Activated T-helper 17 cell treated with anti-CD3 and anti-CD28 coated beads, Interleukin-2, amount 50 U/mL, for 72 hours (primary cell): Measurements from ENCODE around the gene RHBDL3. TPM values are rescaled to one million over a fixed set of nuclear protein-coding genes. Genes with fewer than 3 reads are reported as not detected.

Source experiments
- ATAC-seq: fragments of 150-1000 bp; cut with Tn5 transposase; replicated peaks from 2 replicates; pipeline ENCODE4 v1.10.0; 2021; ENCODE audit warnings: mild to moderate bottlenecking, moderate library complexity
- H3K27ac Mint-ChIP-seq: one replicate; pipeline ENCODE4 v1.8.0; 2022; ENCODE audit warnings: mixed read lengths
- H3K27me3 Mint-ChIP-seq: one replicate; pipeline ENCODE4 v1.8.0; 2022; ENCODE audit warnings: mixed read lengths
- H3K36me3 Mint-ChIP-seq: one replicate; pipeline ENCODE4 v1.8.0; 2022; ENCODE audit warnings: low read depth, mild to moderate bottlenecking, mixed read lengths
- H3K4me1 Mint-ChIP-seq: one replicate; pipeline ENCODE4 v1.8.0; 2022; ENCODE audit warnings: mixed read lengths
- H3K4me3 Mint-ChIP-seq: one replicate; pipeline ENCODE4 v1.8.0; 2022; ENCODE audit warnings: mild to moderate bottlenecking, mixed read lengths
- H3K9me3 Mint-ChIP-seq: one replicate; pipeline ENCODE4 v1.8.0; 2022; ENCODE audit warnings: mixed read lengths
- total RNA-seq, 2 donors: library from RNA; stranded (reverse); gene quantifications; one replicate each; pipeline ENCODE4 v1.2.3, GENCODE V29; 2022

RHBDL3 gene
- total RNA-seq, 2 donors from 2014 or later: 0.13 TPM; not detected in 1

DNA sequence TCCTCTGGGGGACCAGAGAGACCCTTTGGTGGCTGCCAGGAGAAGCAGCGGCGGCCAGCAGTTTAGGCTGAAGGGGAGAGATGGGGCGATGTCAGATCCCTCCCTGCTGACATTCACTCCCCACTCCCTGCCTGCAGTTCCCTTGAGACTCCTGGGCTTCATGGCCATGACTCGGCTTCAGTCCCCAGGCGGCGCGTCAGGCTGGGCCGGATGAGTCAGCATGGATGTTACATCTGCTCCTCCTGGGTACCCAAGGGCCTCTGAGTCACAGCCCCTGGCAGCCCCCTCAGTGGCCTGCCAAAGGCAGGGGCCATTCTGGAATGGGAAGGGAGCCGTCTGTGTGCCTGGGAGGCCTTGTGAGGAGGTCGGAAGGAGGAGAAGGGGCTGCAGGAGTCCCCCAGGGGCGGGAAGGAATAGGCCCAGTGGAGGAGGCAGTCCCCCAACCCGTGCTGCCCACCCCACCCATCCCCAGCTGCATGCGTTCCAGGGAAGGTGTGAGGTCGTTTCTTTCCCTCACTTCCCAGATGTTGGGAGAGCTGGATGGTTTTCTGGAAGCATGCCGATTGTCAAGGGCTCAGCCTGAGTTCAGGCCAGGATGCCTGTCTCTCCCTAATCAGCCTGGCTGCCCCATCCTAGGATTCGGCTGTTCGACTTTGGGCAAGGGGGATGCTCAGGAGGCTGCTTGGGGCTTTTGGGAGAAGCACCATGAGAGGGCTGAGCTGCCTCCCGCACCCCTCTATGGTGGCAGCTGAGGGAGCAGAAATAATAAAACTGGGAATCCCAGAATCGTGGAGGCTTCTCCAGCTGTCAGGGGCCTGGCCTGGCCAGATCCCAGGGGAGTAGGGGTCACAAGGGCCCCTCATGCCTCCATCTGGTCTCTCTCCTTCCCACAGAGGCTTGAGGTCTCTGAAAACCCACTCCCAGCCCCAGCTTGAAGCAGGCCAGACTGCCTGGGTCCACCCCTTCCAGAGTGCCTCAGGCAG is 9.7 kb downstream of the RHBDL3 start:
- H3K4me3 Mint-ChIP-seq: no peak overlapping the region
- no peaks in the 10 kb centered on the region for H3K9me3 Mint-ChIP-seq
- no peaks in the 10 kb centered on the region for H3K36me3 Mint-ChIP-seq
- H3K4me1 Mint-ChIP-seq: no peaks in the 10 kb centered on the region
- H3K27ac Mint-ChIP-seq: no peak overlapping the region
- peaks cover 14% of the 10 kb centered on the region for H3K27me3 Mint-ChIP-seq
- ATAC-seq: no peak

GRCh38 chr17:32276171-32276601 is 10.6 kb downstream of the RHBDL3 start:
- Mint-ChIP-seq H3K4me1 (no peaks in the 10 kb centered on the region), H3K4me3 (no peak overlapping the region), H3K36me3 (no peaks in the 10 kb centered on the region), H3K27me3 (peaks cover 8% of the 10 kb centered on the region), H3K9me3 (no peaks in the 10 kb centered on the region), H3K27ac (no peak overlapping the region)
- no peak for ATAC-seq

GRCh38 chr17:32277284-32277683 is 11.7 kb downstream of the RHBDL3 start:
- Mint-ChIP-seq H3K36me3 (no peaks in the 10 kb centered on the region), H3K27ac (no peak overlapping the region), H3K4me1 (no peaks in the 10 kb centered on the region), H3K27me3 (no peaks in the 10 kb centered on the region), H3K9me3 (no peaks in the 10 kb centered on the region), H3K4me3 (no peak overlapping the region)
- ATAC-seq: no peak

- ATAC-seq: no peak
- Mint-ChIP-seq H3K9me3 (no peaks in the 10 kb centered on the region), H3K36me3 (no peaks in the 10 kb centered on the region)
Measured at GRCh38 chr17:32278815-32279214, 13.2 kb downstream of the RHBDL3 start.

DNA sequence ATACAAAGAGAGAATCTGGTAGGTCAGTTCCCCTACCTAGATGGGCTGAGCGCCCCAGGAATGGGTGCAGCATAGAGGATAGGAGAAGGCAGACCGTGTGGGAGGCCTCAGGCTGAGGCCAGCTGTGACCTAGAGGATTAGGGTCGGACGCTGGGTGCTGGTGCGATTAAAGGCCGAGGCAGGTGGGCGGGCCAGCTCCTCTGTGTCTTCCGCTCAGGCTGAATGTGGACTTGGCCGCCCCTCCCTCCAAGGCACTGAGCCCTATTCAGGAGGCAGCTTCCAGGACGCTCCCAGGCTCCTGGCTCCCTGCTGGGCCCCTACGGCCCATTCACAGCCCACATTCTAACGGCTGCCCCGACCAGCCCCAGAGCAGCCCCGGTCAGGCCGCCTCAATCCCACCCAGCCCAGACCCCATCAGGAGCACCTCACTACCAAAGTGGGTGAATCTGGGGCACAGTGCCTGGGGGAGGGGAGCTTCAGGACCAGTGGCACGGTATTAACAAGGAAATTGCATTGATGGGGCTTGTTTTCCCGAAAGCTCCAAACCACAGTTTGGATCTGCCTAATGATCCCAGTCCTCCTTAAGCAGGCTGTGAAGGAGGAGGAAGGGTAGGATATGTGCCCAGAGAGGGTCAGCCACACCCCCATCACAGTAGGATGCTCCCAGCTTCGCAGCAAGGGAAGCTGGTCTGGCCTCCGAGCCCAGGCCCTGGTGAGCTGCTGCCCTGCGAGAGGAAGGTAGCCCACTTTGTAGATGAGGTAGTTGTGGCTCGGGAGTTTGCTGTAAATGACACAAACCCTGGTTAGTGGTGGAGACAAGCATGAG is 14.5 kb downstream of the RHBDL3 start:
- H3K9me3 Mint-ChIP-seq: no peaks in the 10 kb centered on the region
- no peaks in the 10 kb centered on the region for H3K4me1 Mint-ChIP-seq
- no peak overlapping the region for H3K27ac Mint-ChIP-seq
- H3K27me3 Mint-ChIP-seq: peaks cover 3% of the 10 kb centered on the region
- H3K36me3 Mint-ChIP-seq: no peaks in the 10 kb centered on the region
- ATAC-seq: no peak
- H3K4me3 Mint-ChIP-seq: no peak overlapping the region

More at GRCh38 chr17:32278815-32279214, 13.2 kb downstream of the RHBDL3 start:
- H3K4me3 Mint-ChIP-seq: no peak overlapping the region
- H3K27me3 Mint-ChIP-seq: peaks cover 3% of the 10 kb centered on the region
- no peak overlapping the region for H3K27ac Mint-ChIP-seq
- no peaks in the 10 kb centered on the region for H3K4me1 Mint-ChIP-seq

GRCh38 chr17:32281011-32281451 is 15.4 kb downstream of the RHBDL3 start:
- Mint-ChIP-seq H3K4me1 (no peaks in the 10 kb centered on the region), H3K4me3 (no peak overlapping the region), H3K27ac (no peak overlapping the region), H3K27me3 (peaks cover 3% of the 10 kb centered on the region), H3K36me3 (no peaks in the 10 kb centered on the region), H3K9me3 (no peaks in the 10 kb centered on the region)
- no peak for ATAC-seq

GRCh38 chr17:32283745-32284201 is 18.1 kb downstream of the RHBDL3 start:
- no peaks in the 10 kb centered on the region for H3K9me3 Mint-ChIP-seq
- H3K4me3 Mint-ChIP-seq: no peak overlapping the region
- no peak for ATAC-seq
- no peaks in the 10 kb centered on the region for H3K4me1 Mint-ChIP-seq
- no peak overlapping the region for H3K27ac Mint-ChIP-seq
- H3K36me3 Mint-ChIP-seq: no peaks in the 10 kb centered on the region
- H3K27me3 Mint-ChIP-seq: peaks cover 3% of the 10 kb centered on the region

DNA sequence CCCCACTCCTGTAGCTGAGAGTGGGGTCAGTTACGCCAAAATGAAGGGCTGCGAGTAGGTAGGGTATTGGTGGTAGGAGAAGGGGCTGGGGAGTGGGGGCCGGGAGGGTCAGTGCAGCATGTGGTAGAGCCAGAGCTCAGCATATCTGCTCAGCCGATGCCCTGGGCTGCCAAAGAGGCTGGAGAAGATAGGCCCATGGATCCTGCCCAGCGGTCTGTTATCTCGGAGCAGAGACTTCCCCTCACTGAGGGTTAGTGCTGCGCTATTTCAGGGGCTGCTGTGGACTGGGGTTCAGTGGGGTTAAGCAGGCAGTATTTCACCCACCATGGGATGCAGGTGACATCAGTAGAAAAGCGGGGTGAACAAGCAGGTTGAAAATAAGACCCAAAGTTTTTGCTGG is 19.7 kb downstream of the RHBDL3 start:
- Mint-ChIP-seq H3K4me3 (no peak overlapping the region), H3K27me3 (peaks cover 3% of the 10 kb centered on the region), H3K9me3 (no peaks in the 10 kb centered on the region), H3K4me1 (no peaks in the 10 kb centered on the region), H3K36me3 (no peaks in the 10 kb centered on the region), H3K27ac (no peak overlapping the region)
- no peak for ATAC-seq

DNA sequence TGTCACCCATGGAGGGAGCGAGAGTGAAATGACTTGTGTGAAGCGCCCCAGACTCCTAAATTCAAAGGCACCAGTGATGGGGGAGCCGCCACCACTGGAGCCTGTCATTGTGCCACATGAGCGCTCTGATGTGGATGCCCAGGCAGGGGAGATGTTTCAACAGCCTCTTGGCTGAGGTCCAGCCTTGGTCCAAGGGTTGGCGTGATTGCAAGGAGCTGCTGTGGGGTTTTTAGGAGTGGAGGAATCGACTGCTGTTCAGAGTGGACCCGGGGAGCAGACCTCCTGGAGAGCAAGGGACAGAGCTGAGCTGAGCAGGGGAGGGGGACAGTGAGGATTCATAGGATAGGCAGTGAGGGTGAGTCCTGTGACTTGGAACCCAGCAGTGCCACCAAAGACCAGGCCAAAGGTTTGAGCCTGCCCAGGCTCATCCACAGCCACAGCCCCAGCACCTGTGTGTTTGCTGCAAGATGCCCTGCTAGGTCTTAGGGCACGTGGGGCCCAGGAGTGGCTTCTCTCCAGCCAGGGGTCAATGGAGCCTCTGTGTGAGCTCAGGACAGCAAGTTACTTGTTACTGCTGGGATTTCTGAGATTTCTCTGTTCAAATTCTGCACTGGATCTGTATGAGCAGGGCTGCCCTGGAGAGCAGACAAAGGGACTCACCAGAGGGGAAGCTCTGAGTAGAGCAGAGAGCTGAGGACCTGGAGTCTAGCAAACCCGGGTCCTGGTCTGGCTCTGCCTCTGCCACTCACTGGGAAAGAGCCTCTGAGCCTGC is 20.3 kb downstream of the RHBDL3 start:
- Mint-ChIP-seq H3K4me1 (no peaks in the 10 kb centered on the region), H3K4me3 (no peak overlapping the region), H3K27ac (no peak overlapping the region), H3K9me3 (no peaks in the 10 kb centered on the region), H3K36me3 (no peaks in the 10 kb centered on the region), H3K27me3 (peaks cover 3% of the 10 kb centered on the region)
- ATAC-seq: no peak

DNA sequence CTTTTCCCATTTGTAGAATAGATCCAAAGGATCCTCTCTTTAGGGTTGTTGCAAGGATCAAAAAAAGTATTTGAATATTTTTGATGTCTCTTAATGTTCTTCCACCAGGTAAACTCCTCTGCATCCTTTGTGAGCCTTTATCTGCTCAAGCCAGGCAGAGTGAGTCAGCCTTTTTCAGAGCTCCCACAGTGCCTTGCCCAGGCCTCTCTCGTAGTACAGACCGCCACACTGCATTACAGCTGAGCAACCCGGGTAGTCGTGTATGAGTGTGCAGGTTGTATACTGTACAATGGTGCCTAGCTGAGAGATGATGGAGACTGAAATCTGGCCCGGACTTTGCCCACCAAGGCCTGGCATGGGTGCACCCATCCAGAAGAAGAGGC is 20.9 kb downstream of the RHBDL3 start:
- Mint-ChIP-seq H3K9me3 (no peaks in the 10 kb centered on the region), H3K27me3 (peaks cover 3% of the 10 kb centered on the region), H3K4me1 (no peaks in the 10 kb centered on the region), H3K36me3 (no peaks in the 10 kb centered on the region), H3K27ac (no peak overlapping the region), H3K4me3 (no peak overlapping the region)
- ATAC-seq: peak; percentile 37

DNA sequence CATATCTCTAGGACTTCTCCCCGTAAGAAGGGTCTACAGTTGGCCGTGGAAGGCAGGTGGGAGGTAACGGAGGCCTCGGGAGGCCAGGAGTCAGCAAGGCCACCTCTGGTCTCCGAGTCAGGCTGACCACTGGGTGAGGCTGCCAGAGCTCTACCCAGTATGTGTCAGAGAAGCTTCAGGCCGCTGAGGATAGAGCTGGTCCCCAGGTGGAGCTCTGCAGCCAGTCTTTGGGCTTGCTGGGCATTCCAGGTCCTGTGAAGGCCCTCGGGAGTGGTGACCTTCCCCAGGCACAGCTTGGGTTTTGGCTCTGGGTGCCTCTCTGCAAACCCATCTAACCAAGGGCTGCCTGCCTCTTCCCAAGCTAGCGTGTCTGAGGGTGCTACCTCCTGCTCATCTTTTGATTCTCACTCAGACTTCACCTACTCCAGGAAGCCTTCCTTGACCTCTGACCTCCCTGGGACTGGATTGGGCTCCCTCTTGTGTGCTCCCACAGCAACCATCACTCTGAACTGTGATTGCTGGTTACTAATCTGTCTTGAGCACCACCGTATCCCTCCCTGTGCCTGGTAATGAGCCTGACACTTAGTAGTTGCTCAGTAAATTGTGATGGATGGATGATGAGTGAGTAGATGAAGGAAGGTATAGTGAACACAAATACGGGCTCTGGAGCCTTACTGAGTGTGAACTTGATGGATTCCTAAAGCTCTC is 22.3 kb downstream of the RHBDL3 start:
- Mint-ChIP-seq H3K4me1 (no peaks in the 10 kb centered on the region), H3K36me3 (no peaks in the 10 kb centered on the region), H3K4me3 (no peak overlapping the region), H3K9me3 (no peaks in the 10 kb centered on the region), H3K27ac (no peak overlapping the region), H3K27me3 (peaks cover 3% of the 10 kb centered on the region)
- ATAC-seq: no peak

GRCh38 chr17:32288615-32289014 is 23.0 kb downstream of the RHBDL3 start:
- no peak overlapping the region for H3K27ac Mint-ChIP-seq
- no peaks in the 10 kb centered on the region for H3K36me3 Mint-ChIP-seq
- H3K4me3 Mint-ChIP-seq: no peak overlapping the region
- no peaks in the 10 kb centered on the region for H3K9me3 Mint-ChIP-seq
- H3K4me1 Mint-ChIP-seq: no peaks in the 10 kb centered on the region
- H3K27me3 Mint-ChIP-seq: peaks cover 2% of the 10 kb centered on the region
- no peak for ATAC-seq

DNA sequence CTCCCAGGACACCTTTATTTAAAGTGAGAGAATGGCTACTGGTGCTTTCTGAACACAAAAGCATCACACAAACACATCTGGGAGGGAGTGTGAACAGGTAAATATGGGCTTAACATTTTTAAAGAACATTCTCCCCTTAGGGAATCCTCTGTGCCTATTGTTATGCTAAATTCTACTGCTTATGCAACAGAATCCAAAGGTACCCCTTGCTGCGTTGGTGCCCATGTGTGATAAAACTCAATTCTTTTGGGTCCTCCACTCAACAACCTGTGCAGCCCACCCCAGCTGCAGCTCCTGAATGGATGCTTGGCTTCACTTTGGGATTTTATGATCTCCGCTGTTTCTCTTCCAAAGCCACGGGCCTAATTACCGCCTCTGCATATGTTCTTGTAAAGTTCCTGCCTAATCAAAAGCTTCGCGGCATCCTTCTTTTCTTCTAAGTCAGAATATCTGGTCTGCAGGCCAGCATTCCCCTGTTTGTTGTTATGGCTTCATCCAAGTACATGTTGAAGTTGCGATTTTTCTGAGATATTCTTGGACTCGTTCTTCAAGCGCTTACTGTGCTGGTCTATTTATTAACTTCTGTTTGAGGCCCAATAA is 23.9 kb downstream of the RHBDL3 start:
- H3K4me1 Mint-ChIP-seq: no peaks in the 10 kb centered on the region
- no peak overlapping the region for H3K4me3 Mint-ChIP-seq
- H3K36me3 Mint-ChIP-seq: no peaks in the 10 kb centered on the region
- H3K27ac Mint-ChIP-seq: no peak overlapping the region
- no peaks in the 10 kb centered on the region for H3K9me3 Mint-ChIP-seq
- no peaks in the 10 kb centered on the region for H3K27me3 Mint-ChIP-seq
- no peak for ATAC-seq
